GM13976 (cell line): ENCODE measurements around the gene ERMP1.

Source experiments
- DNase-seq: peaks from one replicate; pipeline ENCODE4 v3.0.0; 2012; ENCODE audit warnings: low spot score
- in situ Hi-C: fragments of 300-500 bp; cut with MboI; formaldehyde crosslinking; loops from one replicate; pipeline ENCODE4 v1.12.0; 2022; ENCODE audit warnings: low sequenced_read_pairs, mixed read lengths, inconsistent platforms; ENCODE audit not compliant: unreplicated experiment
- TF ChIP-seq, protein P1 (sequence below): IDR thresholded peaks from 2 replicates; pipeline ENCODE4 v1.5.1; 2012; ENCODE audit warnings: borderline replicate concordance, mild to moderate bottlenecking; ENCODE audit not compliant: insufficient read depth; ENCODE audit errors: extremely low read depth, missing control alignments, control extremely low read depth

ERMP1 gene

DNA sequence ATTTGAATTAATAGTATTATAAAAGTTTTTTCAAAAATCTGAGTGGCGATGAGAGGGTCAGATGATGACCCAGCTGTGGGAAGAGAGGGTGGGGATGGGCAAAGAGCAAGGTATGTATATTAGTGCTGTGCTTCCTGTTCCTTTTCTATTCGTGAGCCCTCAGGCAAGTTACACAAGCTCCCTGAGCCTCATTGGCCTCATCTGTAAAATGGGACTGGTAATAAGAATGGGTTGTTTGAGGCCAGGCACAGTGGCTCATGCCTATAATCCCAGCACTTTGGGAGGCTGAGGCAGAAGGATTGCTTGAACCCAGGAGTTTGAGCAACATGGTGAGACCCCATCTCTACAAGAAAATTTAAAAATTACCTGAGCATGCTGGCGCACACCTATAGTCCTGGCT lies 33.8 kb upstream of the ERMP1 start:
- TF ChIP-seq, protein P1, sequence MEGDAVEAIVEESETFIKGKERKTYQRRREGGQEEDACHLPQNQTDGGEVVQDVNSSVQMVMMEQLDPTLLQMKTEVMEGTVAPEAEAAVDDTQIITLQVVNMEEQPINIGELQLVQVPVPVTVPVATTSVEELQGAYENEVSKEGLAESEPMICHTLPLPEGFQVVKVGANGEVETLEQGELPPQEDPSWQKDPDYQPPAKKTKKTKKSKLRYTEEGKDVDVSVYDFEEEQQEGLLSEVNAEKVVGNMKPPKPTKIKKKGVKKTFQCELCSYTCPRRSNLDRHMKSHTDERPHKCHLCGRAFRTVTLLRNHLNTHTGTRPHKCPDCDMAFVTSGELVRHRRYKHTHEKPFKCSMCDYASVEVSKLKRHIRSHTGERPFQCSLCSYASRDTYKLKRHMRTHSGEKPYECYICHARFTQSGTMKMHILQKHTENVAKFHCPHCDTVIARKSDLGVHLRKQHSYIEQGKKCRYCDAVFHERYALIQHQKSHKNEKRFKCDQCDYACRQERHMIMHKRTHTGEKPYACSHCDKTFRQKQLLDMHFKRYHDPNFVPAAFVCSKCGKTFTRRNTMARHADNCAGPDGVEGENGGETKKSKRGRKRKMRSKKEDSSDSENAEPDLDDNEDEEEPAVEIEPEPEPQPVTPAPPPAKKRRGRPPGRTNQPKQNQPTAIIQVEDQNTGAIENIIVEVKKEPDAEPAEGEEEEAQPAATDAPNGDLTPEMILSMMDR, result no peak
- no peak for DNase-seq
- in situ Hi-C loops, result no loop called here

DNA sequence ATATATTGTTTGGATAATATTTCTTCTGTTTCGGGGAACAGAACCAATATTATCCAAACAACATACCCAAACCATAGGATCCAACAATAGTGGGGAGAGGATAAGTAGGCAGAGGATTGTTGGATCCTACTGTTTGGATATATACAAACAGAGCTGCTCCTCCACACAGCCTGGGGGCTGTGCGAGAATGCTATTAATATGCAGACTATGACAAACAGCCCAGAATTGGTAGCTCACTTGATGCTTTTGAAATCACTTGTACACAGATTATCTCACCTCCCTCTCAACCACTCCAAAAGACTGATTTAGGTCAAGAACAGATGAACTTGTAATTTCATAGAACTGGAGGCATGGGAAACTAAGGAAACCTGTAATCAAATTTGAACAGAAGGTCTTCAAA lies 33.4 kb upstream of the ERMP1 start:
- no peak for DNase-seq
- TF ChIP-seq, protein P1, result no peak
- in situ Hi-C loops, result no loop called here

DNA sequence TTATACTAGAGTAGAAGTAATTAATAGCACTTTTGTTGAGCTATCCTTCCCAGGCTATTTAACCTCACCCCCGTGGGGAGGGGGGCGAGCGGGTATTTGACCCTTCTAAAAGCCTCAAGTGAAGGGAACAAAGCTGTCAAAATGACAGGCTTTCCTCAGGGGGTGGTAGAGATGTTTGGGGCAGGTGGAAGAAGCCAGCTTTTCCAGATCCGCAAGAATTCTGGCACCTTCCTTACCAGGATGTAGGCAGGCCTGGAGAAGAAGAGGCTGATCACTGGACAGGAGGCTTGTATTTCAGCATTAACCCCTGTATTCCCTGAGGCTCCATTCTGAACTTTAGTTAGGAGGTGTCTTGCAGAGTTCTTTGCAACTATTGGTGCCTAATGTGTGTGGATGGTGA lies 31.5 kb upstream of the ERMP1 start:
- in situ Hi-C loops, result no loop called here
- no peak for DNase-seq
- TF ChIP-seq, protein P1, result no peak

DNA sequence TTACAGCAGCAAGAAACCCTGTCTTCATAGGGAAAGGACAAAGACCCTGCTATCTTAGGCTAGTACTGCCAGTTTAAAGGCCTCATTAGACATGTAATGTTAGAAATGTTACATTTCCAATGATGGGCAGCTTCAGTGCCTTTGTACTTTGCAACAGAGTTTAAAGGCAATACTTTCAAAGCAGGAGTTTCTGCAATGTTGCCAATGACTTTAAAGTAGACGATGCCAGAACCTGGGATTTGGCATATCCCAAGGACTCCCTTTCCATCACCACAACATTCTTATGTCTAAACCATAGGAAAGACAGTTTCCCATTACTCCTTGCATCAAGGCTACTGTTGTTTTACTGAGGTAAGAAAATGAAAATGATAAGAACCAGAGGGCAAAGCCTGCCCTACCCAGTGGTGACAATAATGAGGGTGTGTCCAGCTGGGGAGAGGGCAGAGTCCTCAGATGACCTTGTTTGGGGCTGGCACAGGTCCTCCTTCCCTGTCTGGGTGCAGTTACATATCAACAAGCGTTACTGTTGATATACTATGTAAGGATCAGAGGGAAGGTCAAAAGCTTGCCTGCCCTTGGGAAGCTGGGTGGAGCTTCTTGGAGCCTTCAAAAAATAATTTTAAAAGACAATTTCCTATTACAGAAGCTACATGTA lies 30.3 kb upstream of the ERMP1 start:
- in situ Hi-C loops, result no loop called here
- DNase-seq, result no peak
- TF ChIP-seq, protein P1, result no peak

DNA sequence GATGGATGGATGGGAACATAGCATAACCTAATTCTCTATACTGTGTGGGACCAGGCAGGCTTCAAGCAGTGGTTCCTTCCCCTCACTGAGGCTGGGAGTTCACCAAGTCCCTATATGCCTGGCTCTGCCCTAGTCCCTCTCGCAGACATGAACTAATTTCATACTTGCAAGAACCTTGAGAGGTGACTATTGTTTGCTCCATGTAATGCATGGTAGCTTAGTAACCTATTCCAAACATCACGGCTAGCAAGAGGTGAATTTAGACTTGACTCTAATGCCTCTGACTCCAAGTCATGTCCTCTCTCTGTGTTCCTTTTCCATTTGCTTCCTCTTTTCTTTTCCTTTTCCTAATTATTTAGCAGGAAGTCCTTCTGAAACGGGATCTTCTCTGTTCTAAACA lies 25.9 kb upstream of the ERMP1 start:
- in situ Hi-C loops, result no loop called here
- no peak for DNase-seq
- TF ChIP-seq, protein P1, result no peak

DNA sequence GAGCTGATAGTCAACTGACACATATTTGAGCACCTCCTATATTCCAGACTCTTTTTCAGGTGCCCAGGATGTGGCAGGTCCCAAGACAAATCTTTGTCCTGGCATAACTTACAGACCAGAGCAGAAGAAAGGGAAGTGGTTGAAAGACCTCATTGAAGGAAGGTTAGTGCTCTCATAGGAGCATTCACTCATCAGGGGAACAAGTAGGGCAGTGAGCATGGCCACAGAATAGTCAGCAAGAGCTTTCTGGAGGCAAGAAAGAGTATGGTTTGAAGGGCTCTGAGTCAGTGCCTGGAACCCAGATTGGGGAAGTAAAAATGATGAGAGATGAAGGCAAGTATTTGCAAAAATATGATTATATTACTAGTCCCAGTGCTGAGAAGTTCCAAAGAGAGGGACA lies 25.0 kb upstream of the ERMP1 start:
- in situ Hi-C loops, result no loop called here
- TF ChIP-seq, protein P1, result no peak

More for the DNA sequence above, 25.0 kb upstream of the ERMP1 start:
- no peak for DNase-seq
